ENCODE data around the gene DHX9.

DNA sequence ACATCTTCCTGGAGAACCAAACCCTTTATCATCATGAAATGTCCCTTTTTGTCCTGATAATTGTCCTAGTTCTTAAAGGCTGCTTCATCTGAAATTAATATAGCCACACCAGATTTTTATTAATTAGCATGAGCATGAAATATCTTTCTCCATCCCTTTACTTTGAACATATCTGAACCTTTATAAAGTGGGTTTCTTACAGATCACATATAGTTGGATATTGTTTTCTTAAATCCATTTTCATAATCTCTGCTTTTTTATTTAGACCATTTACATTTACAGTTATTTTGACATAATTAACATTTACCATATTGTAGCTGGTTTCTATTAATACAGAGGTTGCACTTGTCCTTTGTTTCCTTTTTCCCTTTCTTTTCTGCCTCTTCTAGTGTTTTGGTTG is 96.6 kb downstream of the DHX9 start:
- no peak for TF ChIP-seq POLR2AphosphoS5 (IDR thresholded peaks at IDR 0.05; ENCODE audit: low read depth)
- no peak for TF ChIP-seq EZH2 (IDR thresholded peaks at IDR 0.05; ENCODE audit: low read depth, unreplicated experiment)
- TF ChIP-seq, protein P1, sequence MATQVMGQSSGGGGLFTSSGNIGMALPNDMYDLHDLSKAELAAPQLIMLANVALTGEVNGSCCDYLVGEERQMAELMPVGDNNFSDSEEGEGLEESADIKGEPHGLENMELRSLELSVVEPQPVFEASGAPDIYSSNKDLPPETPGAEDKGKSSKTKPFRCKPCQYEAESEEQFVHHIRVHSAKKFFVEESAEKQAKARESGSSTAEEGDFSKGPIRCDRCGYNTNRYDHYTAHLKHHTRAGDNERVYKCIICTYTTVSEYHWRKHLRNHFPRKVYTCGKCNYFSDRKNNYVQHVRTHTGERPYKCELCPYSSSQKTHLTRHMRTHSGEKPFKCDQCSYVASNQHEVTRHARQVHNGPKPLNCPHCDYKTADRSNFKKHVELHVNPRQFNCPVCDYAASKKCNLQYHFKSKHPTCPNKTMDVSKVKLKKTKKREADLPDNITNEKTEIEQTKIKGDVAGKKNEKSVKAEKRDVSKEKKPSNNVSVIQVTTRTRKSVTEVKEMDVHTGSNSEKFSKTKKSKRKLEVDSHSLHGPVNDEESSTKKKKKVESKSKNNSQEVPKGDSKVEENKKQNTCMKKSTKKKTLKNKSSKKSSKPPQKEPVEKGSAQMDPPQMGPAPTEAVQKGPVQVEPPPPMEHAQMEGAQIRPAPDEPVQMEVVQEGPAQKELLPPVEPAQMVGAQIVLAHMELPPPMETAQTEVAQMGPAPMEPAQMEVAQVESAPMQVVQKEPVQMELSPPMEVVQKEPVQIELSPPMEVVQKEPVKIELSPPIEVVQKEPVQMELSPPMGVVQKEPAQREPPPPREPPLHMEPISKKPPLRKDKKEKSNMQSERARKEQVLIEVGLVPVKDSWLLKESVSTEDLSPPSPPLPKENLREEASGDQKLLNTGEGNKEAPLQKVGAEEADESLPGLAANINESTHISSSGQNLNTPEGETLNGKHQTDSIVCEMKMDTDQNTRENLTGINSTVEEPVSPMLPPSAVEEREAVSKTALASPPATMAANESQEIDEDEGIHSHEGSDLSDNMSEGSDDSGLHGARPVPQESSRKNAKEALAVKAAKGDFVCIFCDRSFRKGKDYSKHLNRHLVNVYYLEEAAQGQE (IDR thresholded peaks at IDR 0.05; ENCODE audit: unreplicated experiment): no peak
- TF ChIP-seq, protein P2, sequence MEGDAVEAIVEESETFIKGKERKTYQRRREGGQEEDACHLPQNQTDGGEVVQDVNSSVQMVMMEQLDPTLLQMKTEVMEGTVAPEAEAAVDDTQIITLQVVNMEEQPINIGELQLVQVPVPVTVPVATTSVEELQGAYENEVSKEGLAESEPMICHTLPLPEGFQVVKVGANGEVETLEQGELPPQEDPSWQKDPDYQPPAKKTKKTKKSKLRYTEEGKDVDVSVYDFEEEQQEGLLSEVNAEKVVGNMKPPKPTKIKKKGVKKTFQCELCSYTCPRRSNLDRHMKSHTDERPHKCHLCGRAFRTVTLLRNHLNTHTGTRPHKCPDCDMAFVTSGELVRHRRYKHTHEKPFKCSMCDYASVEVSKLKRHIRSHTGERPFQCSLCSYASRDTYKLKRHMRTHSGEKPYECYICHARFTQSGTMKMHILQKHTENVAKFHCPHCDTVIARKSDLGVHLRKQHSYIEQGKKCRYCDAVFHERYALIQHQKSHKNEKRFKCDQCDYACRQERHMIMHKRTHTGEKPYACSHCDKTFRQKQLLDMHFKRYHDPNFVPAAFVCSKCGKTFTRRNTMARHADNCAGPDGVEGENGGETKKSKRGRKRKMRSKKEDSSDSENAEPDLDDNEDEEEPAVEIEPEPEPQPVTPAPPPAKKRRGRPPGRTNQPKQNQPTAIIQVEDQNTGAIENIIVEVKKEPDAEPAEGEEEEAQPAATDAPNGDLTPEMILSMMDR (conservative IDR thresholded peaks at IDR 0.05; ENCODE audit: low read depth in 2 of 2): no peak
- TF ChIP-seq EZH2phosphoT487 (IDR thresholded peaks at IDR 0.05; ENCODE audit: unreplicated experiment): no peak
- TF ChIP-seq JUNB (IDR thresholded peaks at IDR 0.05; ENCODE audit: unreplicated experiment): no peak
- TF ChIP-seq STAT1 (IDR thresholded peaks at IDR 0.05; ENCODE audit: unreplicated experiment): no peak
